Karpas-422 (cell line): Measurements from ENCODE around the gene METTL27. TPM values are rescaled to one million over a fixed set of nuclear protein-coding genes. Genes with fewer than 3 reads are reported as not detected.
"Not testable (repeated sequence)": the region's sequence is repeated elsewhere in the genome, so short reads cannot be mapped to it uniquely, and the experiment has no call there.

Experiments
- DNase-seq: peaks from one replicate; pipeline ENCODE4 v3.0.0-alpha.2; 2015
- H2AFZ ChIP-seq: fragments of 200-600 bp; sonication (generic); 2 replicates; pipeline ENCODE4 v1.6.1; 2014; ENCODE audit warnings: antibody characterized with exemption, low read length, mixed read lengths
- H3K27ac ChIP-seq: fragments of 200-600 bp; sonication (generic); 2 replicates; pipeline ENCODE4 v1.5.1; 2014; ENCODE audit warnings: mild to moderate bottlenecking, low read length, moderate library complexity
- H3K27me3 ChIP-seq: fragments of 200-600 bp; sonication (generic); 2 replicates; pipeline ENCODE4 v1.6.1; 2014; ENCODE audit warnings: low read length, mixed read lengths
- H3K36me3 ChIP-seq: fragments of 200-600 bp; sonication (generic); 2 replicates; pipeline ENCODE4 v1.6.1; 2014; ENCODE audit warnings: low read length, mixed read lengths; ENCODE audit not compliant: insufficient read depth
- H3K4me1 ChIP-seq: fragments of 200-600 bp; sonication (generic); 2 replicates; pipeline ENCODE4 v1.6.1; 2014; ENCODE audit warnings: mild to moderate bottlenecking, low read length, mixed read lengths
- H3K4me2 ChIP-seq: fragments of 200-600 bp; sonication (generic); 2 replicates; pipeline ENCODE4 v1.6.1; 2014; ENCODE audit warnings: low read length, low read depth, mild to moderate bottlenecking; ENCODE audit not compliant: poor library complexity, severe bottlenecking
- H3K4me3 ChIP-seq: fragments of 200-600 bp; sonication (generic); 2 replicates; pipeline ENCODE4 v1.5.1; 2014; ENCODE audit warnings: mild to moderate bottlenecking, antibody characterized with exemption, low read length, mixed read lengths
- H3K79me2 ChIP-seq: fragments of 200-600 bp; sonication (generic); 2 replicates; pipeline ENCODE4 v1.6.1; 2014; ENCODE audit warnings: mild to moderate bottlenecking, low read length, mixed read lengths
- H3K9ac ChIP-seq: fragments of 200-600 bp; sonication (generic); 2 replicates; pipeline ENCODE4 v1.6.0; 2014; ENCODE audit warnings: low read length
- H3K9me2 ChIP-seq: fragments of 200-600 bp; sonication (generic), shearing (Covaris generic); replicated peaks from 2 replicates; pipeline ENCODE4 v1.6.0; 2014; ENCODE audit warnings: mild to moderate bottlenecking, low read length, moderate library complexity; ENCODE audit not compliant: insufficient read depth
- H3K9me3 ChIP-seq: fragments of 300-700, 200-600 bp; sonication (generic); 2 replicates; pipeline ENCODE4 v1.6.1; 2014; ENCODE audit warnings: low read length, mixed read lengths
- H4K20me1 ChIP-seq: fragments of 200-600 bp; sonication (generic); 2 replicates; pipeline ENCODE4 v1.6.1; 2014; ENCODE audit warnings: mild to moderate bottlenecking, antibody characterized with exemption, low read length, low read depth; ENCODE audit not compliant: insufficient read depth
- total RNA-seq: library from RNA; depleted of rRNA; stranded (reverse); fragments of >200 nt; shearing (Covaris generic); gene quantifications from 2 replicates; pipeline ENCODE4 v1.2.3, GENCODE V29; 2014; ENCODE audit warnings: low replicate concordance

METTL27 gene
- total RNA-seq, 1 experiment from 2014 or later: not detected

GRCh38 chr7:73821597-73822285 is 20.6 kb downstream of the METTL27 start:
- H4K20me1 ChIP-seq, H3K4me2 ChIP-seq, H2AFZ ChIP-seq, H3K79me2 ChIP-seq, DNase-seq, H3K27me3 ChIP-seq, H3K36me3 ChIP-seq, H3K4me3 ChIP-seq, H3K9ac ChIP-seq, H3K4me1 ChIP-seq, H3K9me2 ChIP-seq, H3K27ac ChIP-seq, H3K9me3 ChIP-seq: not testable (repeated sequence)

DNA sequence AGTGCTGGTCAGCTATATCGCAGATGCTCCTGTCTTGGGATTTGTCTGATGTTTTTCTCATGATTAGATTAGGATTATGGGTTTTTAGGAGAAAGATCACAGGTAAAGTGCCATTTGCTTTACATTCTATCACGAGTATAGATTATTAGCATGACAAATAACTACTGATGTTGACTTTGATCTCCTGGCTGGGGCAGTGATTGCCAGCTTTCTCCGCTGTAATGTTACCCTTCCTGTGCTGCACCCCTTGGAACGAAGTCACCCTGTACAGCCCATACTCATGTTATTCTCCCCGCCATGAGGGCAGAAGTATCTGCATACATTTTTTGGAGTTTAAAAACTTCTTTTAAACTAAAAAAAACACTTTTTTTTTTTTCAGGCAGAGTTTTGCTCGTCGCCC is 22.3 kb downstream of the METTL27 start:
- H4K20me1 ChIP-seq: no peaks in the 10 kb centered on the region

GRCh38 chr7:73817121-73817520 is 25.2 kb downstream of the METTL27 start:
- H3K27ac ChIP-seq: no peak overlapping the region
- H4K20me1 ChIP-seq: no peaks in the 10 kb centered on the region
- no peaks in the 10 kb centered on the region for H3K79me2 ChIP-seq
- H3K36me3 ChIP-seq: no peaks in the 10 kb centered on the region
- DNase-seq: no peak
- H3K4me2 ChIP-seq: no peak overlapping the region
- no peaks in the 10 kb centered on the region for H3K4me1 ChIP-seq
- H3K9me2 ChIP-seq: no peaks in the 10 kb centered on the region
- H3K4me3 ChIP-seq: no peak overlapping the region
- no peaks in the 10 kb centered on the region for H3K9me3 ChIP-seq
- no peaks in the 10 kb centered on the region for H3K27me3 ChIP-seq
- no peak overlapping the region for H3K9ac ChIP-seq
- no peak overlapping the region for H2AFZ ChIP-seq

More for the DNA sequence above, 22.3 kb downstream of the METTL27 start:
- Histone ChIP-seq H3K27ac (no peak overlapping the region), H3K9ac (no peak overlapping the region), H3K36me3 (no peaks in the 10 kb centered on the region), H3K4me2 (no peak overlapping the region), H2AFZ (no peak overlapping the region), H3K79me2 (no peaks in the 10 kb centered on the region), H3K9me3 (no peaks in the 10 kb centered on the region), H3K4me3 (no peak overlapping the region), H3K9me2 (no peaks in the 10 kb centered on the region), H3K4me1 (no peaks in the 10 kb centered on the region), H3K27me3 (no peaks in the 10 kb centered on the region)
- DNase-seq: no peak

DNA sequence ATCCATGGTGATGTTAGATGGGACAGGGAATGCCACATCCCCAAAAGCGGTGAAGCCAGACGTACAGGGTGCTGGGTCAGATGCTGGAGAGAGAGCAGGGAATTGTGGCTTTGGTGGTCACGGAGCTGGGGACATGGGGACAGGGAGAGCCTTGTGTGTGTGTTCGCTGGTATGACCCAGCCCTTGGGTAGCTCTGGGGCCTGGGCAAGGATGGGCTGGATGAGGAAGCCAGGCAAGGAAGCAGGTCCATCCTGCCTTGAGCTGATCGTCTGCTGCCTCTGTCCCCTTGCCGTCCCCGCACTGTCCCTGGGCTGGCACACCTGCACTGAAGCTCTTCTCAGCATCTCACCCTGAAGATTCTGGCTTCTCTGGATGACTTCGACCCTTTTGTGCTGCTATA is 26.9 kb downstream of the METTL27 start:
- H3K79me2 ChIP-seq: no peaks in the 10 kb centered on the region
- no peaks in the 10 kb centered on the region for H4K20me1 ChIP-seq
- no peak overlapping the region for H3K4me3 ChIP-seq
- no peak overlapping the region for H3K9ac ChIP-seq
- H3K4me2 ChIP-seq: no peak overlapping the region
- no peaks in the 10 kb centered on the region for H3K9me3 ChIP-seq
- DNase-seq: no peak
- H3K36me3 ChIP-seq: no peaks in the 10 kb centered on the region
- H3K4me1 ChIP-seq: no peaks in the 10 kb centered on the region
- H3K27me3 ChIP-seq: no peaks in the 10 kb centered on the region
- H3K9me2 ChIP-seq: no peaks in the 10 kb centered on the region
- no peak overlapping the region for H3K27ac ChIP-seq
- no peak overlapping the region for H2AFZ ChIP-seq

DNA sequence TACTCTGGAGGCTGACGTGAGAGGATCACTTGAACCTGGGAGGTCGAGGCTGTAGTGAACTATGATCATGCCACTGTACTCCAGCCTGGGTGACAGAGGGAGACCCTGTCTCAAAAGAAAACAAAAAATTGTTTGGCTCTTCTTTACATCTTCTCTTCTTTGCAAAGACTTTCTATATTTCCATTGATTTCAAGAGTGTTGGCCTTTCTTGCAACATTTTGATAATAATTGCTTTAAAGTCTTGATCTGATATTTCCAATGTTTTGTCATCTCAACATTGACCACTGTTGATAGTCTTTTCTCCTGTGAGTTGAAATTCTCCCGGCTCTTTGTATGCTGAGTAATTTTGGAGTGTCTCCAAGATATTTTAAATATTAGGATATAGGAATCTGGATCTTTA is 29.3 kb downstream of the METTL27 start:
- Histone ChIP-seq H3K27me3 (no peaks in the 10 kb centered on the region), H3K4me1 (no peaks in the 10 kb centered on the region), H3K4me2 (no peak overlapping the region), H3K9ac (no peak overlapping the region), H3K9me2 (no peaks in the 10 kb centered on the region), H3K27ac (no peak overlapping the region), H3K4me3 (no peak overlapping the region), H4K20me1 (no peaks in the 10 kb centered on the region), H2AFZ (no peak overlapping the region), H3K9me3 (no peaks in the 10 kb centered on the region), H3K79me2 (no peaks in the 10 kb centered on the region), H3K36me3 (no peaks in the 10 kb centered on the region)
- DNase-seq: no peak

- Histone ChIP-seq H3K4me3 (no peak overlapping the region), H3K79me2 (no peaks in the 10 kb centered on the region), H3K27me3 (no peaks in the 10 kb centered on the region), H3K9me2 (no peaks in the 10 kb centered on the region), H2AFZ (no peak overlapping the region), H3K27ac (no peak overlapping the region), H3K9ac (no peak overlapping the region), H3K9me3 (no peaks in the 10 kb centered on the region), H3K4me2 (no peak overlapping the region), H3K4me1 (no peaks in the 10 kb centered on the region), H3K36me3 (no peaks in the 10 kb centered on the region), H4K20me1 (no peaks in the 10 kb centered on the region)
- DNase-seq: peak; percentile 83
Measured at GRCh38 chr7:73811760-73812168, 30.6 kb downstream of the METTL27 start.

DNA sequence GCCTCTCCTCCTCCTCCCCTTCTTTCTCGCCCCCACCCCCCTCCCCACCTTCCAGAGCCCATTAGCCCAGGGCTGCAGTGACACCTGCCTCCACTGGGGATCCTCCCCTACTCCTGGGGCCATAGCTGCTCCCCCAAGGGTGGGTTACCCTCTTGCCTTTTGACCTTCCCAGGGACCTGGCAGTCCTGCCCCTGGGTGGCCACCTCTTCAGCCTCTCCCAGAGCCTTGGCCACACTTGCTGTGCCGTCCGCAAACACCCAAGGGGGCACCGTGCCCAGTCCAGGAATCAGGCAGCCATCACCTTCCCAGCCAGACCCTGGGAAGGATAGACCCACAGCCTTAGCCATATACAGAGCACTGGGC is 31.3 kb downstream of the METTL27 start:
- no peaks in the 10 kb centered on the region for H3K4me1 ChIP-seq

DNA sequence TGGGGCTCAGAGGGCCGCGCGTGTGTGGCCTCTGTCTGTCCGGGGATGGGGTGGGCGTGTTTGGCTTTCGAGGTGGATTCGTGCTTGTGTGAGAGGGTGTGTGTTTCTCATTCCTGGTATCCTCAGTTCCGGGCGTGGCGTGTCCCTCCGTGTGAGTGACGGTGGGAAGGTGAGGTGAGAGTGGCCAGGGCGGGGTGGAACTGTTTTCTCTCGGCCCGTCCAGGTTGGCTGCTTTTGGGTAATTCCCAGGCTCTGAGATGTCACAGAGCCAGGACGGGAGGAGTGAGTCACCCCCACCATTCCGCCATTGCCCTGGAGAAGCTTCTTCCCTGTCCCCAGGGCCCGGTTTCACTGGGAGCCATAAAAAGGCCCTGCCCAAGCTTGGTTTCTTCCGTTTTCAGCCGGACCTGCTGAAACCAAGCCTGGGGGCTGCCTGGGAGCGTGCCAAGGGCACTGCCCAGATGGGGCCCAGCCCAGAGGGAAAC is 32.8 kb downstream of the METTL27 start:
- no peak overlapping the region for H3K9ac ChIP-seq
- no peaks in the 10 kb centered on the region for H3K79me2 ChIP-seq
- no peak overlapping the region for H2AFZ ChIP-seq
- no peaks in the 10 kb centered on the region for H3K4me1 ChIP-seq
- no peak overlapping the region for H3K4me2 ChIP-seq
- H3K27me3 ChIP-seq: no peaks in the 10 kb centered on the region
- H3K9me2 ChIP-seq: no peaks in the 10 kb centered on the region
- no peak overlapping the region for H3K4me3 ChIP-seq
- no peak for DNase-seq
- no peaks in the 10 kb centered on the region for H4K20me1 ChIP-seq
- H3K36me3 ChIP-seq: no peaks in the 10 kb centered on the region
- no peaks in the 10 kb centered on the region for H3K9me3 ChIP-seq
- no peak overlapping the region for H3K27ac ChIP-seq

More for the DNA sequence above, 31.3 kb downstream of the METTL27 start:
- H3K36me3 ChIP-seq: no peaks in the 10 kb centered on the region
- no peak overlapping the region for H3K9ac ChIP-seq
- no peaks in the 10 kb centered on the region for H3K9me3 ChIP-seq
- no peaks in the 10 kb centered on the region for H4K20me1 ChIP-seq
- no peak for DNase-seq
- H3K4me2 ChIP-seq: no peak overlapping the region
- H3K4me3 ChIP-seq: no peak overlapping the region
- no peaks in the 10 kb centered on the region for H3K27me3 ChIP-seq
- no peak overlapping the region for H2AFZ ChIP-seq
- H3K27ac ChIP-seq: no peak overlapping the region
- H3K9me2 ChIP-seq: no peaks in the 10 kb centered on the region
- no peaks in the 10 kb centered on the region for H3K79me2 ChIP-seq
